ENCODE results near the gene ATRNL1. TPM values are rescaled to one million over a fixed set of nuclear protein-coding genes. Genes with fewer than 3 reads are reported as not detected.

ATRNL1 gene
- polyA plus RNA-seq, 1 experiment: 0.20 TPM

- CTCF ChIA-PET: interaction anchor here (1.0 to 7.3 kb wide), 3 partner anchors 32 to 457 kb away, joined by 3 to 39 read pairs (median 25); no protein-coding TSS in a partner anchor
- POLR2A ChIA-PET: interaction anchor here (0.9 kb wide), 1 partner anchor 14 kb away, joined by 3 read pairs; no protein-coding TSS in a partner anchor
Observed at GRCh38 chr10:115831016-115831415, 737.9 kb downstream of the ATRNL1 start.

GRCh38 chr10:115833119-115833518, 740.0 kb downstream of the ATRNL1 start:
- no peak for DNase-seq (ENCODE audit: low read depth, low spot score)
- no peak overlapping the region for H3K4me3 ChIP-seq (ENCODE audit: low read depth, low read length)
- H3K9me3 ChIP-seq (ENCODE audit: control insufficient read depth, insufficient read depth, low read length): no peaks in the 10 kb centered on the region
- peaks cover 2% of the 10 kb centered on the region for H3K27me3 ChIP-seq (ENCODE audit: control insufficient read depth, insufficient read depth, low read length)
- no peak overlapping the region for H3K27ac ChIP-seq (ENCODE audit: low read depth, low read length)
- POLR2A ChIA-PET: no interaction called here
- CTCF ChIA-PET: interaction anchor here (1.7 kb wide), 1 partner anchor 33 kb away, joined by 6 read pairs; no protein-coding TSS in a partner anchor
- TF ChIP-seq CTCF (IDR thresholded peaks at IDR 0.05; ENCODE audit: low read depth, low read length): no peak

More at GRCh38 chr10:115831016-115831415, 737.9 kb downstream of the ATRNL1 start:
- no peak for DNase-seq (ENCODE audit: low read depth, low spot score)
- H3K4me3 ChIP-seq (ENCODE audit: low read depth, low read length): no peak overlapping the region
- TF ChIP-seq CTCF (IDR thresholded peaks at IDR 0.05; ENCODE audit: low read depth, low read length): no peak
- H3K27ac ChIP-seq (ENCODE audit: low read depth, low read length): no peak overlapping the region
- H3K9me3 ChIP-seq (ENCODE audit: control insufficient read depth, insufficient read depth, low read length): no peaks in the 10 kb centered on the region
- H3K27me3 ChIP-seq (ENCODE audit: control insufficient read depth, insufficient read depth, low read length): no peaks in the 10 kb centered on the region

GRCh38 chr10:115844591-115844990, 751.4 kb downstream of the ATRNL1 start:
- ChIA-PET POLR2A (interaction anchor here (1.0 kb wide), 1 partner anchor 14 kb away, joined by 3 read pairs; no protein-coding TSS in a partner anchor), CTCF (interaction anchor here (1.1 to 2.9 kb wide), 3 partner anchors 15 to 444 kb away, joined by 3 to 12 read pairs (median 3); no protein-coding TSS in a partner anchor)
- Histone ChIP-seq H3K27me3 (ENCODE audit: control insufficient read depth, insufficient read depth, low read length) (no peaks in the 10 kb centered on the region), H3K27ac (ENCODE audit: low read depth, low read length) (no peak overlapping the region), H3K9me3 (ENCODE audit: control insufficient read depth, insufficient read depth, low read length) (no peaks in the 10 kb centered on the region), H3K4me3 (ENCODE audit: low read depth, low read length) (no peak overlapping the region)
- no peak for TF ChIP-seq CTCF (IDR thresholded peaks at IDR 0.05; ENCODE audit: low read depth, low read length)
- DNase-seq (ENCODE audit: low read depth, low spot score): no peak

- no peak overlapping the region for H3K27ac ChIP-seq (ENCODE audit: low read depth, low read length)
- no peak for DNase-seq (ENCODE audit: low read depth, low spot score)
- H3K27me3 ChIP-seq (ENCODE audit: control insufficient read depth, insufficient read depth, low read length): no peaks in the 10 kb centered on the region
- no peaks in the 10 kb centered on the region for H3K9me3 ChIP-seq (ENCODE audit: control insufficient read depth, insufficient read depth, low read length)
- ChIA-PET CTCF (interaction anchor here (1.1 to 1.2 kb wide), 3 partner anchors 17 to 442 kb away, joined by 3 to 5 read pairs (median 3); no protein-coding TSS in a partner anchor), POLR2A (no interaction called here)
- H3K4me3 ChIP-seq (ENCODE audit: low read depth, low read length): no peak overlapping the region
- no peak for TF ChIP-seq CTCF (IDR thresholded peaks at IDR 0.05; ENCODE audit: low read depth, low read length)
Observed at GRCh38 chr10:115845921-115846320, 752.8 kb downstream of the ATRNL1 start.

GRCh38 chr10:115846528-115846927, 753.4 kb downstream of the ATRNL1 start:
- no peak for DNase-seq (ENCODE audit: low read depth, low spot score)
- Histone ChIP-seq H3K27ac (ENCODE audit: low read depth, low read length) (no peak overlapping the region), H3K4me3 (ENCODE audit: low read depth, low read length) (no peak overlapping the region), H3K9me3 (ENCODE audit: control insufficient read depth, insufficient read depth, low read length) (no peaks in the 10 kb centered on the region), H3K27me3 (ENCODE audit: control insufficient read depth, insufficient read depth, low read length) (no peaks in the 10 kb centered on the region)
- ChIA-PET CTCF (interaction anchor here (1.1 kb wide), 1 partner anchor 18 kb away, joined by 3 read pairs; no protein-coding TSS in a partner anchor), POLR2A (no interaction called here)
- no peak for TF ChIP-seq CTCF (IDR thresholded peaks at IDR 0.05; ENCODE audit: low read depth, low read length)

Measured in AG04450 (cell line).